WERI-Rb-1 (cell line): ENCODE data around the gene WNT3.

ENCODE experiments used
- DNase-seq: peaks from one replicate; pipeline ENCODE4 v3.0.0-alpha.2; 2020
- H3K27ac ChIP-seq: fragments of 250-450 bp; sonication (Bioruptor Pico); 2 replicates; pipeline ENCODE4 v1.5.1; 2020; ENCODE audit warnings: mild to moderate bottlenecking, moderate library complexity
- H3K27me3 ChIP-seq: fragments of 250-450 bp; sonication (Bioruptor Pico); 2 replicates; pipeline ENCODE4 v1.5.1; 2021; ENCODE audit warnings: mild to moderate bottlenecking, low read depth, moderate library complexity; ENCODE audit not compliant: insufficient read depth, severe bottlenecking
- H3K36me3 ChIP-seq: fragments of 250-450 bp; sonication (Bioruptor Pico); 2 replicates; pipeline ENCODE4 v1.5.1; 2020; ENCODE audit warnings: mild to moderate bottlenecking, moderate library complexity
- H3K4me3 ChIP-seq: 2 replicates; pipeline ENCODE4 v1.5.1; 2011; ENCODE audit warnings: low read depth, mild to moderate bottlenecking, control low read depth, low read length
- H3K9me3 ChIP-seq: fragments of 250-450 bp; sonication (Bioruptor Pico); 2 replicates; pipeline ENCODE4 v1.5.1; 2021; ENCODE audit warnings: mild to moderate bottlenecking, moderate library complexity; ENCODE audit not compliant: severe bottlenecking
- TF ChIP-seq, protein P1 (sequence below): IDR thresholded peaks from 2 replicates; pipeline ENCODE4 v1.5.1; 2011; ENCODE audit warnings: low read depth, mild to moderate bottlenecking, control low read depth, inconsistent platforms, low read length

Gene WNT3

GRCh38 chr17:46732160-46732559 lies 86.3 kb downstream of the WNT3 start:
- Histone ChIP-seq H3K36me3 (peaks cover 22% of the 10 kb centered on the region), H3K9me3 (no peaks in the 10 kb centered on the region), H3K27ac (no peak overlapping the region), H3K27me3 (no peaks in the 10 kb centered on the region), H3K4me3 (no peak overlapping the region)
- no peak for DNase-seq
- TF ChIP-seq, protein P1, sequence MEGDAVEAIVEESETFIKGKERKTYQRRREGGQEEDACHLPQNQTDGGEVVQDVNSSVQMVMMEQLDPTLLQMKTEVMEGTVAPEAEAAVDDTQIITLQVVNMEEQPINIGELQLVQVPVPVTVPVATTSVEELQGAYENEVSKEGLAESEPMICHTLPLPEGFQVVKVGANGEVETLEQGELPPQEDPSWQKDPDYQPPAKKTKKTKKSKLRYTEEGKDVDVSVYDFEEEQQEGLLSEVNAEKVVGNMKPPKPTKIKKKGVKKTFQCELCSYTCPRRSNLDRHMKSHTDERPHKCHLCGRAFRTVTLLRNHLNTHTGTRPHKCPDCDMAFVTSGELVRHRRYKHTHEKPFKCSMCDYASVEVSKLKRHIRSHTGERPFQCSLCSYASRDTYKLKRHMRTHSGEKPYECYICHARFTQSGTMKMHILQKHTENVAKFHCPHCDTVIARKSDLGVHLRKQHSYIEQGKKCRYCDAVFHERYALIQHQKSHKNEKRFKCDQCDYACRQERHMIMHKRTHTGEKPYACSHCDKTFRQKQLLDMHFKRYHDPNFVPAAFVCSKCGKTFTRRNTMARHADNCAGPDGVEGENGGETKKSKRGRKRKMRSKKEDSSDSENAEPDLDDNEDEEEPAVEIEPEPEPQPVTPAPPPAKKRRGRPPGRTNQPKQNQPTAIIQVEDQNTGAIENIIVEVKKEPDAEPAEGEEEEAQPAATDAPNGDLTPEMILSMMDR, result no peak

DNA sequence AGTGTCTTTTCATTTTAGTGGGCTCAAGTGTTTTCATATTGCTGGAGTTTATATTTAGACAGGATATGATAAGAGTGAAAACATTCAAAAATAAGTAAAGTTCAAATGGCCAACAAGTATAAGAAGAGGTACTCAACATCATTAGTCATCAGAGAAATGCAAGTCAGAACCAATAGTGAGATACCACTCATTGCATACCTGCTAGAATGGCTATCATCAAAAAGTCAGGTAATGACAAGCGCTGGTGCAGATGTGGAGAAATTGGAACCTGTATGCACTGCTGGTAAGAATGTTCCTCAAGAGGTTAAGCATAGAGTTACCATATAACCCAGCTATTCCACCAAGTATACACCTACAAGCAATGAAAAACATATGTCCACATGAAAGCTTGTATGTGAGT lies 87.8 kb downstream of the WNT3 start:
- TF ChIP-seq, protein P1, result no peak
- no peaks in the 10 kb centered on the region for H3K9me3 ChIP-seq

GRCh38 chr17:46730026-46730425 lies 88.5 kb downstream of the WNT3 start:
- Histone ChIP-seq H3K4me3 (no peak overlapping the region), H3K27ac (no peak overlapping the region), H3K9me3 (no peaks in the 10 kb centered on the region), H3K36me3 (peaks cover 19% of the 10 kb centered on the region), H3K27me3 (no peaks in the 10 kb centered on the region)
- DNase-seq, result no peak
- TF ChIP-seq, protein P1, result no peak

More for the DNA sequence above, 87.8 kb downstream of the WNT3 start:
- Histone ChIP-seq H3K27ac (no peak overlapping the region), H3K27me3 (no peaks in the 10 kb centered on the region), H3K36me3 (peaks cover 19% of the 10 kb centered on the region), H3K4me3 (no peak overlapping the region)
- no peak for DNase-seq

DNA sequence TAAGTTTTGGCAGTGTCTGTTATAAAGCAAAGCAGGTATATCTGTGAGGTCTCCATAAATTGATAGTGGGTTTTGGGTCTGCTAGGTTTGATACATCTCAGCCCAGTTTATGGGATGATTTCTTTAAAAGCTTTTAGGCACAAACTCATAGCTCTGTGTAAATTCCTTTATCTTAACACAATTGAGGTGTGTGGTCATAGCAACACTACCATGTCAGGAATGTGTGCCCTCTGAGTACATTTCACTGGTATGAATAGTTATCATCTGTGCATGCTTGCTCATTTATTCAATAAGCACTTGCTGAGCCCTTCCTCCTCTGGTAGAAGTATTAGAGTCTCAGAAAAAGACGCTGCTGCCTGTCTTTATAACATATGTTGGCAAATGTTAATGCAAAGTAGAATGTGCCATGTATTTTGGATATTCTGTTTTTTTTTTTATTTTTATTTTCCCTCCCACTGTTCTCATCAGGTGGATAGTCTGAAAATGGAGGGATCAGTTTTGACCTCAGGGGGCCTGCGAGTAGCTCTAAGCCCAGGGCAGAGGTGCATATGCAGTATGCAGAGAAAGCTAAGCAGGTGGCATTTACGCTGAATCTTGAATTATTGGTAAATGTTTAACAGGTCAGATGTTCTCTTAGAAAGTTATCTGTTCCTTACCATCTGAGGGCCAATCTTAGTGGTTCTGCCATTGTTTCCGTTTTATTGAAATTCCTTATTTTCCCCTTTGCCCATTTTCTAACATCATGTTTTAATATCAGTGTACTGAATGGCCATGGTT lies 90.7 kb downstream of the WNT3 start:
- no peak for DNase-seq

DNA sequence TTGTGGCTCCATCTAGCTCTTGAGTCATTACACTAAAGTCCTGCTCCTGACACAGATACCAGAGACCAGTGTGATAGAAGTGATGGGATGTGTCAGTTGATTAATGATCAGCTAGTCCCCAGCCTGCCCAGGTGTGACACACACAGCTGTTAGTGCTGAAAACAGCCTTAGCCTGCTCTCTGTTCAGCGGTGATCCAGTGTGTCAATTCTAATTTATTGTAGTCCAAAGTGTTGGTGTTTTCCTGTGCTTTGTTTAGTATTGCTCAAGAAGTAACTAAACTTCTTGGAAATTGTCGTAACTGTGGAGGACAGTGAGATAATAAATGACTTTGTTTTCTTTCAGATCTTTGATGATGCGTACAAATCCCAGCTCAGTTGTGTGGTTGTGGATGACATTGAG lies 92.3 kb downstream of the WNT3 start:
- no peaks in the 10 kb centered on the region for H3K27me3 ChIP-seq
- DNase-seq, result peak; percentile 51
- H3K36me3 ChIP-seq, result peaks cover 19% of the 10 kb centered on the region
- H3K4me3 ChIP-seq, result no peak overlapping the region
- TF ChIP-seq, protein P1, result no peak
- H3K27ac ChIP-seq, result peak overlapping the region; percentile 51
- H3K9me3 ChIP-seq, result no peaks in the 10 kb centered on the region

More for the DNA sequence above, 90.7 kb downstream of the WNT3 start:
- TF ChIP-seq, protein P1, result no peak
- peaks cover 19% of the 10 kb centered on the region for H3K36me3 ChIP-seq
- H3K27ac ChIP-seq, result no peak overlapping the region; the same call in none of the 2 replicates
- no peaks in the 10 kb centered on the region for H3K27me3 ChIP-seq
- H3K4me3 ChIP-seq, result no peak overlapping the region
- H3K9me3 ChIP-seq, result no peaks in the 10 kb centered on the region
